Measurements from ENCODE around the gene CTNNA2. TPM values are rescaled to one million over a fixed set of nuclear protein-coding genes. Genes with fewer than 3 reads are reported as not detected.

The CTNNA2 gene
- total RNA-seq, 4 donors from 2014 or later: 0.40 to 1.7 (median 1.5) TPM; not detected in 1

GRCh38 chr2:79621755-79622154 lies 108.9 kb downstream of the CTNNA2 start:
- H3K27ac ChIP-seq: no peak overlapping the region
- in situ Hi-C loops (cut with MboI; ENCODE audit: low pct_ligation_motif_present in 1 of 4, low pct_unique_long_range_greater_than_20kb in 1 of 4, low sequenced_read_pairs in 3 of 4) (no loop called here), intact Hi-C loops (cut with DNase I; ENCODE audit: low total_unique reads) (no loop called here)
- H3K4me3 ChIP-seq: no peak overlapping the region
- DNase-seq: no peak
- TF ChIP-seq EP300 (IDR thresholded peaks at IDR 0.05; ENCODE audit: low read depth) (no peak), POLR2AphosphoS5 (IDR thresholded peaks at IDR 0.05) (no peak), CTCF (IDR thresholded peaks at IDR 0.05) (no peak), POLR2A (IDR thresholded peaks at IDR 0.05) (no peak)
- H3K4me1 ChIP-seq: peaks cover 0 to 6% (median 0%) of the 10 kb centered on the region in 4 donors
- H3K36me3 ChIP-seq: no peaks in the 10 kb centered on the region
- 89 to 90% methylated on average over 1 of the region's 1 CpG for WGBS, 2 donors (ENCODE audit: low coverage in 1 of 2)
- no peaks in the 10 kb centered on the region for H3K9me3 ChIP-seq
- no peaks in the 10 kb centered on the region for H3K27me3 ChIP-seq

- no peak overlapping the region for H3K27ac ChIP-seq
- H3K4me3 ChIP-seq: no peak overlapping the region
- peaks cover 0 to 6% (median 0%) of the 10 kb centered on the region in 4 donors for H3K4me1 ChIP-seq
- in situ Hi-C loops (cut with MboI; ENCODE audit: low pct_ligation_motif_present in 1 of 4, low pct_unique_long_range_greater_than_20kb in 1 of 4, low sequenced_read_pairs in 3 of 4) (no loop called here), intact Hi-C loops (cut with DNase I; ENCODE audit: low total_unique reads) (no loop called here)
- WGBS, 2 donors (ENCODE audit: low coverage in 1 of 2): 72 to 93% methylated on average over 3 of the region's 3 CpGs
- no peaks in the 10 kb centered on the region for H3K9me3 ChIP-seq
- TF ChIP-seq CTCF (IDR thresholded peaks at IDR 0.05) (no peak), POLR2AphosphoS5 (IDR thresholded peaks at IDR 0.05) (no peak), EP300 (IDR thresholded peaks at IDR 0.05; ENCODE audit: low read depth) (no peak), POLR2A (IDR thresholded peaks at IDR 0.05) (no peak)
- H3K27me3 ChIP-seq: no peaks in the 10 kb centered on the region
- DNase-seq: no peak
- H3K36me3 ChIP-seq: no peaks in the 10 kb centered on the region
These were observed 109.7 kb downstream of the CTNNA2 start for GRCh38 chr2:79622508-79622907.

GRCh38 chr2:79627237-79627636 lies 114.4 kb downstream of the CTNNA2 start:
- WGBS, 2 donors (ENCODE audit: low coverage in 1 of 2): 68% methylated on average over 5 of the region's 5 CpGs
- in situ Hi-C loops (cut with MboI; ENCODE audit: low pct_ligation_motif_present in 1 of 4, low pct_unique_long_range_greater_than_20kb in 1 of 4, low sequenced_read_pairs in 3 of 4) (no loop called here), intact Hi-C loops (cut with DNase I; ENCODE audit: low total_unique reads) (no loop called here)
- H3K36me3 ChIP-seq: no peaks in the 10 kb centered on the region
- no peaks in the 10 kb centered on the region for H3K4me1 ChIP-seq
- H3K9me3 ChIP-seq: no peaks in the 10 kb centered on the region
- TF ChIP-seq EP300 (IDR thresholded peaks at IDR 0.05; ENCODE audit: low read depth) (no peak), CTCF (IDR thresholded peaks at IDR 0.05) (no peak), POLR2A (IDR thresholded peaks at IDR 0.05) (no peak), POLR2AphosphoS5 (IDR thresholded peaks at IDR 0.05) (no peak)
- no peak overlapping the region for H3K27ac ChIP-seq
- no peaks in the 10 kb centered on the region for H3K27me3 ChIP-seq
- no peak overlapping the region for H3K4me3 ChIP-seq
- no peak for DNase-seq

GRCh38 chr2:79630060-79630459 lies 117.2 kb downstream of the CTNNA2 start:
- in situ Hi-C loops (cut with MboI; ENCODE audit: low pct_ligation_motif_present in 1 of 4, low pct_unique_long_range_greater_than_20kb in 1 of 4, low sequenced_read_pairs in 3 of 4): no loop called here
- Histone ChIP-seq H3K27ac (no peak overlapping the region), H3K4me1 (no peaks in the 10 kb centered on the region), H3K36me3 (no peaks in the 10 kb centered on the region), H3K4me3 (no peak overlapping the region), H3K9me3 (no peaks in the 10 kb centered on the region), H3K27me3 (no peaks in the 10 kb centered on the region)
- TF ChIP-seq POLR2AphosphoS5 (IDR thresholded peaks at IDR 0.05): no peak
- no peak for TF ChIP-seq EP300 (IDR thresholded peaks at IDR 0.05; ENCODE audit: low read depth)
- no peak for TF ChIP-seq CTCF (IDR thresholded peaks at IDR 0.05)
- TF ChIP-seq POLR2A (IDR thresholded peaks at IDR 0.05): no peak
- intact Hi-C loops (cut with DNase I; ENCODE audit: low total_unique reads): no loop called here
- WGBS, 2 donors (ENCODE audit: low coverage in 1 of 2): 77 to 83% methylated on average over 2 to 3 of the region's 3 CpGs
- no peak for DNase-seq

Measured in transverse colon (tissue), 4 donors.